Fibroblast of lung (primary cell): ENCODE measurements around the gene TAS2R7. TPM values are rescaled to one million over a fixed set of nuclear protein-coding genes. Genes with fewer than 3 reads are reported as not detected.

ENCODE experiments used
- DNase-seq, 2 donors: peaks; one replicate each; pipeline versions ENCODE4 v3.0.0 to v3.0.0-alpha.2; 2010; ENCODE audit warnings: low read depth in 2 of 2
- H2AFZ ChIP-seq: 2 replicates; pipeline ENCODE4 v1.5.1; 2012; ENCODE audit warnings: low read length, control low read depth, inconsistent platforms
- H3K27ac ChIP-seq: 2 replicates; pipeline ENCODE4 v1.5.1; 2011; ENCODE audit warnings: low read length, control low read depth; ENCODE audit not compliant: insufficient read depth
- H3K27me3 ChIP-seq: 2 replicates; pipeline ENCODE4 v1.5.1; 2011; ENCODE audit warnings: mild to moderate bottlenecking, low read length; ENCODE audit not compliant: control insufficient read depth, insufficient read depth
- H3K36me3 ChIP-seq: 2 replicates; pipeline ENCODE4 v1.5.1; 2011; ENCODE audit warnings: low read length; ENCODE audit not compliant: control insufficient read depth, insufficient read depth
- H3K4me1 ChIP-seq: 2 replicates; pipeline ENCODE4 v1.5.1; 2011; ENCODE audit warnings: low read length; ENCODE audit not compliant: control insufficient read depth, insufficient read depth; ENCODE audit errors: extremely low read depth
- H3K4me2 ChIP-seq: 2 replicates; pipeline ENCODE4 v1.5.1; 2011; ENCODE audit warnings: low read length, control low read depth; ENCODE audit not compliant: insufficient read depth; ENCODE audit errors: extremely low read depth
- H3K4me3 ChIP-seq, 4 experiments: fragments of 200-600 bp in 1 of 4; sonication (generic) in 1 of 4; replicated peaks in 1 of 4; 2 replicates each; pipeline ENCODE4 v1.5.1; 2011 to 2016; ENCODE audit warnings: low read length in 4 of 4, low read depth in 3 of 4, mild to moderate bottlenecking in 3 of 4, control low read depth in 2 of 4, inconsistent platforms in 1 of 4, mixed read lengths in 1 of 4; ENCODE audit not compliant: insufficient read depth in 1 of 4; ENCODE audit errors: control extremely low read depth in 1 of 4
- H3K79me2 ChIP-seq: 2 replicates; pipeline ENCODE4 v1.5.1; 2012; ENCODE audit warnings: mild to moderate bottlenecking, low read length, inconsistent platforms; ENCODE audit not compliant: control insufficient read depth, insufficient read depth
- H3K9ac ChIP-seq: 2 replicates; pipeline ENCODE4 v1.5.1; 2011; ENCODE audit warnings: mild to moderate bottlenecking, low read length, control low read depth; ENCODE audit not compliant: insufficient read depth
- H3K9me3 ChIP-seq: 2 replicates; pipeline ENCODE4 v1.5.1; 2012; ENCODE audit warnings: low read depth, low read length; ENCODE audit not compliant: control insufficient read depth, insufficient read depth
- H4K20me1 ChIP-seq: 2 replicates; pipeline ENCODE4 v1.5.1; 2011; ENCODE audit warnings: low read length; ENCODE audit not compliant: control insufficient read depth, insufficient read depth; ENCODE audit errors: extremely low read depth
- CTCF ChIP-seq, 2 donors: IDR thresholded peaks in 1 of 2; conservative IDR thresholded peaks in 1 of 2; 1 replicate in 1 of 2; 2 replicates in 1 of 2; pipeline ENCODE4 v1.5.1; 2011 to 2012; ENCODE audit warnings: low read length in 2 of 2, control low read depth in 1 of 2, inconsistent platforms in 1 of 2, low read depth in 1 of 2, mild to moderate bottlenecking in 1 of 2
- EZH2 ChIP-seq: IDR thresholded peaks from 2 replicates; pipeline ENCODE4 v1.5.1; 2012; ENCODE audit warnings: low read length, control low read depth, mild to moderate bottlenecking; ENCODE audit errors: missing control alignments
- polyA plus RNA-seq, 2 donors: library from polyadenylated mRNA; depleted of rRNA in 1 of 2; stranded (reverse) in 1 of 2; unstranded in 1 of 2; fragments of >200 nt; gene quantifications; 2 replicates each; pipeline ENCODE4 v1.2.1, GENCODE V29; 2011 to 2012; ENCODE audit warnings: missing spikeins in 1 of 2
- total RNA-seq: library from RNA; depleted of rRNA; stranded (reverse); fragments of >200 nt; gene quantifications from 2 replicates; pipeline ENCODE4 v1.2.1, GENCODE V29; 2014

The TAS2R7 gene
- total and polyA plus RNA-seq, 2 donors (not counting 1 experiment from before 2014, with no cell fraction given) = not detected

GRCh38 chr12:10847744-10848143, 45.3 kb upstream of the TAS2R7 start:
- Histone ChIP-seq H3K27me3 (no peaks in the 10 kb centered on the region), H3K4me3 (no peak overlapping the region), H3K36me3 (no peaks in the 10 kb centered on the region), H3K79me2 (no peaks in the 10 kb centered on the region), H3K9me3 (no peaks in the 10 kb centered on the region), H4K20me1 (no peaks in the 10 kb centered on the region), H3K4me2 (no peak overlapping the region), H3K27ac (no peak overlapping the region), H2AFZ (no peak overlapping the region), H3K9ac (no peak overlapping the region), H3K4me1 (no peaks in the 10 kb centered on the region)
- TF ChIP-seq CTCF (conservative IDR thresholded peaks at IDR 0.05 in 1 of 2, IDR thresholded peaks at IDR 0.05 in 1 of 2; ENCODE audit: low read depth in 1 of 2, low read length in 2 of 2) = no peak
- no peak for TF ChIP-seq EZH2
- no peak for DNase-seq

GRCh38 chr12:10842862-10843261, 40.4 kb upstream of the TAS2R7 start:
- Histone ChIP-seq H3K27me3 (no peaks in the 10 kb centered on the region), H4K20me1 (no peaks in the 10 kb centered on the region), H3K27ac (no peak overlapping the region), H3K4me2 (no peak overlapping the region), H3K4me3 (no peak overlapping the region), H3K4me1 (no peaks in the 10 kb centered on the region), H3K9ac (no peak overlapping the region), H3K36me3 (no peaks in the 10 kb centered on the region), H3K79me2 (no peaks in the 10 kb centered on the region), H3K9me3 (no peaks in the 10 kb centered on the region), H2AFZ (no peak overlapping the region)
- no peak for TF ChIP-seq EZH2
- no peak for TF ChIP-seq CTCF (conservative IDR thresholded peaks at IDR 0.05 in 1 of 2, IDR thresholded peaks at IDR 0.05 in 1 of 2; ENCODE audit: low read depth in 1 of 2, low read length in 2 of 2)
- no peak for DNase-seq

GRCh38 chr12:10838461-10838860, 36.0 kb upstream of the TAS2R7 start:
- H3K36me3 ChIP-seq = no peaks in the 10 kb centered on the region
- H2AFZ ChIP-seq = no peak overlapping the region
- H3K4me1 ChIP-seq = no peaks in the 10 kb centered on the region
- no peaks in the 10 kb centered on the region for H3K9me3 ChIP-seq
- no peak overlapping the region for H3K4me2 ChIP-seq
- no peaks in the 10 kb centered on the region for H3K27me3 ChIP-seq
- no peak overlapping the region for H3K4me3 ChIP-seq
- H3K9ac ChIP-seq = no peak overlapping the region
- no peaks in the 10 kb centered on the region for H3K79me2 ChIP-seq
- no peaks in the 10 kb centered on the region for H4K20me1 ChIP-seq
- no peak overlapping the region for H3K27ac ChIP-seq
- DNase-seq = no peak
- TF ChIP-seq CTCF (conservative IDR thresholded peaks at IDR 0.05 in 1 of 2, IDR thresholded peaks at IDR 0.05 in 1 of 2; ENCODE audit: low read depth in 1 of 2, low read length in 2 of 2) (no peak), EZH2 (no peak)
